ENCODE measurements around the gene RRAS2. TPM values are rescaled to one million over a fixed set of nuclear protein-coding genes. Genes with fewer than 3 reads are reported as not detected.
"Not testable (repeated sequence)": the region's sequence is repeated elsewhere in the genome, so short reads cannot be mapped to it uniquely, and the experiment has no call there.

The RRAS2 gene
- total RNA-seq, 1 experiment from 2014 or later, result 193 TPM

GRCh38 chr11:14347494-14347893 lies 11.5 kb downstream of the RRAS2 start:
- DNase-seq (ENCODE audit: low read depth), result no peak
- in situ Hi-C loops (cut with HindIII; ENCODE audit: low pct_unique_long_range_greater_than_20kb, low sequenced_read_pairs), result no loop called here

GRCh38 chr11:14346303-14346955 lies 12.6 kb downstream of the RRAS2 start:
- DNase-seq (ENCODE audit: low read depth), result no peak
- in situ Hi-C loops (cut with HindIII; ENCODE audit: low pct_unique_long_range_greater_than_20kb, low sequenced_read_pairs), result no loop called here

GRCh38 chr11:14345668-14346067 lies 13.3 kb downstream of the RRAS2 start:
- DNase-seq (ENCODE audit: low read depth), result no peak
- in situ Hi-C loops (cut with HindIII; ENCODE audit: low pct_unique_long_range_greater_than_20kb, low sequenced_read_pairs), result no loop called here

- in situ Hi-C loops (cut with HindIII; ENCODE audit: low pct_unique_long_range_greater_than_20kb, low sequenced_read_pairs); DNase-seq (ENCODE audit: low read depth): not testable (repeated sequence)
Observed at GRCh38 chr11:14345016-14345415, 14.0 kb downstream of the RRAS2 start.

- DNase-seq (ENCODE audit: low read depth), result no peak
- in situ Hi-C loops (cut with HindIII; ENCODE audit: low pct_unique_long_range_greater_than_20kb, low sequenced_read_pairs), result no loop called here
Observed at GRCh38 chr11:14342906-14343305, 16.1 kb downstream of the RRAS2 start.

- in situ Hi-C loops (cut with HindIII; ENCODE audit: low pct_unique_long_range_greater_than_20kb, low sequenced_read_pairs), result no loop called here
- DNase-seq (ENCODE audit: low read depth), result no peak
Observed at GRCh38 chr11:14341968-14342367, 17.0 kb downstream of the RRAS2 start.

- in situ Hi-C loops (cut with HindIII; ENCODE audit: low pct_unique_long_range_greater_than_20kb, low sequenced_read_pairs), result no loop called here
- no peak for DNase-seq (ENCODE audit: low read depth)
Observed at GRCh38 chr11:14340721-14341120, 18.3 kb downstream of the RRAS2 start.

GRCh38 chr11:14339356-14339755 lies 19.6 kb downstream of the RRAS2 start:
- in situ Hi-C loops (cut with HindIII; ENCODE audit: low pct_unique_long_range_greater_than_20kb, low sequenced_read_pairs), result no loop called here
- no peak for DNase-seq (ENCODE audit: low read depth)

- DNase-seq (ENCODE audit: low read depth), result peak; percentile 88
- in situ Hi-C loops (cut with HindIII; ENCODE audit: low pct_unique_long_range_greater_than_20kb, low sequenced_read_pairs), result no loop called here
Observed at GRCh38 chr11:14336507-14337503, 22.2 kb downstream of the RRAS2 start.

GRCh38 chr11:14335712-14336111 lies 23.3 kb downstream of the RRAS2 start:
- in situ Hi-C loops (cut with HindIII; ENCODE audit: low pct_unique_long_range_greater_than_20kb, low sequenced_read_pairs), result no loop called here
- no peak for DNase-seq (ENCODE audit: low read depth)

GRCh38 chr11:14334893-14335292 lies 24.1 kb downstream of the RRAS2 start:
- DNase-seq (ENCODE audit: low read depth), result no peak
- in situ Hi-C loops (cut with HindIII; ENCODE audit: low pct_unique_long_range_greater_than_20kb, low sequenced_read_pairs), result no loop called here

GRCh38 chr11:14334192-14334591 lies 24.8 kb downstream of the RRAS2 start:
- in situ Hi-C loops (cut with HindIII; ENCODE audit: low pct_unique_long_range_greater_than_20kb, low sequenced_read_pairs), result no loop called here
- no peak for DNase-seq (ENCODE audit: low read depth)

- no peak for DNase-seq (ENCODE audit: low read depth)
- in situ Hi-C loops (cut with HindIII; ENCODE audit: low pct_unique_long_range_greater_than_20kb, low sequenced_read_pairs), result no loop called here
Observed at GRCh38 chr11:14331476-14332136, 27.4 kb downstream of the RRAS2 start.

- DNase-seq (ENCODE audit: low read depth), result no peak
- in situ Hi-C loops (cut with HindIII; ENCODE audit: low pct_unique_long_range_greater_than_20kb, low sequenced_read_pairs), result no loop called here
Observed at GRCh38 chr11:14330881-14331280, 28.1 kb downstream of the RRAS2 start.

GRCh38 chr11:14329702-14330101 lies 29.3 kb downstream of the RRAS2 start:
- in situ Hi-C loops (cut with HindIII; ENCODE audit: low pct_unique_long_range_greater_than_20kb, low sequenced_read_pairs), result no loop called here
- DNase-seq (ENCODE audit: low read depth), result no peak

GRCh38 chr11:14327116-14327515 lies 31.9 kb downstream of the RRAS2 start:
- no peak for DNase-seq (ENCODE audit: low read depth)
- in situ Hi-C loops (cut with HindIII; ENCODE audit: low pct_unique_long_range_greater_than_20kb, low sequenced_read_pairs), result no loop called here

GRCh38 chr11:14323118-14323676 lies 35.8 kb downstream of the RRAS2 start:
- in situ Hi-C loops (cut with HindIII; ENCODE audit: low pct_unique_long_range_greater_than_20kb, low sequenced_read_pairs), result no loop called here
- no peak for DNase-seq (ENCODE audit: low read depth)

- no peak for DNase-seq (ENCODE audit: low read depth)
- in situ Hi-C loops (cut with HindIII; ENCODE audit: low pct_unique_long_range_greater_than_20kb, low sequenced_read_pairs), result no loop called here
Observed at GRCh38 chr11:14322510-14322909, 36.5 kb downstream of the RRAS2 start.

GRCh38 chr11:14320020-14320419 lies 39.0 kb downstream of the RRAS2 start:
- in situ Hi-C loops (cut with HindIII; ENCODE audit: low pct_unique_long_range_greater_than_20kb, low sequenced_read_pairs), result no loop called here
- no peak for DNase-seq (ENCODE audit: low read depth)
